DMS114 treated with DMSO at 0.1 percent for 48 hours (cell line): ENCODE results near the gene ZNF804B.

Experiments used
- DNase-seq: peaks from one replicate; lab custom pipeline; 2025; ENCODE audit not compliant: unreplicated experiment; lab: John Stamatoyannopoulos, UW

ZNF804B gene

GRCh38 chr7:88835147-88835728, 75.7 kb downstream of the ZNF804B start:
- DNase-seq: peak; percentile 24

GRCh38 chr7:88842201-88842600, 82.7 kb downstream of the ZNF804B start:
- no peak for DNase-seq

GRCh38 chr7:88845091-88845490, 85.6 kb downstream of the ZNF804B start:
- DNase-seq: no peak

GRCh38 chr7:88851220-88851619, 91.7 kb downstream of the ZNF804B start:
- DNase-seq: no peak

GRCh38 chr7:88859288-88859687, 99.8 kb downstream of the ZNF804B start:
- no peak for DNase-seq

GRCh38 chr7:88866265-88866863, 106.9 kb downstream of the ZNF804B start:
- DNase-seq: no peak

GRCh38 chr7:88867158-88867557, 107.7 kb downstream of the ZNF804B start:
- no peak for DNase-seq

GRCh38 chr7:88868456-88868855, 109.0 kb downstream of the ZNF804B start:
- DNase-seq: no peak

- DNase-seq: no peak
Measured at GRCh38 chr7:88881136-88881535, 121.6 kb downstream of the ZNF804B start.

GRCh38 chr7:88885131-88885530, 125.6 kb downstream of the ZNF804B start:
- no peak for DNase-seq

- DNase-seq: no peak
Measured at GRCh38 chr7:88888684-88889083, 129.2 kb downstream of the ZNF804B start.

- no peak for DNase-seq
Measured at GRCh38 chr7:88910516-88910915, 151.0 kb downstream of the ZNF804B start.

- no peak for DNase-seq
Measured at GRCh38 chr7:88912852-88913251, 153.4 kb downstream of the ZNF804B start.

- DNase-seq: no peak
Measured at GRCh38 chr7:88915615-88916014, 156.1 kb downstream of the ZNF804B start.

GRCh38 chr7:88919478-88920131, 160.1 kb downstream of the ZNF804B start:
- DNase-seq: no peak

GRCh38 chr7:88922944-88923343, 163.4 kb downstream of the ZNF804B start:
- DNase-seq: no peak

- DNase-seq: no peak
Measured at GRCh38 chr7:88928276-88928675, 168.8 kb downstream of the ZNF804B start.

GRCh38 chr7:88929719-88930118, 170.2 kb downstream of the ZNF804B start:
- no peak for DNase-seq

GRCh38 chr7:88933285-88933684, 173.8 kb downstream of the ZNF804B start:
- no peak for DNase-seq

- no peak for DNase-seq
Measured at GRCh38 chr7:88942815-88943501, 183.5 kb downstream of the ZNF804B start.

- no peak for DNase-seq
Measured at GRCh38 chr7:88951826-88952225, 192.3 kb downstream of the ZNF804B start.

- no peak for DNase-seq
Measured at GRCh38 chr7:88964418-88964817, 204.9 kb downstream of the ZNF804B start.
